Testis (tissue), 2 donors: Measurements from ENCODE around the gene MATR3.

Source experiments
- POLR2A ChIP-seq: fragments of 450-650 bp; IDR thresholded peaks from one replicate; pipeline ENCODE4 v1.6.1; 2017; ENCODE audit warnings: antibody characterized with exemption, mild to moderate bottlenecking, moderate library complexity
- TF ChIP-seq, protein P1 (sequence below), 3 experiments: fragments of 450-650 bp in 2 of 3; fragments of 200-600 bp in 1 of 3; sonication (generic) in 1 of 3; IDR thresholded peaks; one replicate each; pipeline ENCODE4 v1.5.1; 2016 to 2019; ENCODE audit warnings: antibody characterized with exemption in 3 of 3, mild to moderate bottlenecking in 2 of 3, moderate library complexity in 1 of 3

DNA sequence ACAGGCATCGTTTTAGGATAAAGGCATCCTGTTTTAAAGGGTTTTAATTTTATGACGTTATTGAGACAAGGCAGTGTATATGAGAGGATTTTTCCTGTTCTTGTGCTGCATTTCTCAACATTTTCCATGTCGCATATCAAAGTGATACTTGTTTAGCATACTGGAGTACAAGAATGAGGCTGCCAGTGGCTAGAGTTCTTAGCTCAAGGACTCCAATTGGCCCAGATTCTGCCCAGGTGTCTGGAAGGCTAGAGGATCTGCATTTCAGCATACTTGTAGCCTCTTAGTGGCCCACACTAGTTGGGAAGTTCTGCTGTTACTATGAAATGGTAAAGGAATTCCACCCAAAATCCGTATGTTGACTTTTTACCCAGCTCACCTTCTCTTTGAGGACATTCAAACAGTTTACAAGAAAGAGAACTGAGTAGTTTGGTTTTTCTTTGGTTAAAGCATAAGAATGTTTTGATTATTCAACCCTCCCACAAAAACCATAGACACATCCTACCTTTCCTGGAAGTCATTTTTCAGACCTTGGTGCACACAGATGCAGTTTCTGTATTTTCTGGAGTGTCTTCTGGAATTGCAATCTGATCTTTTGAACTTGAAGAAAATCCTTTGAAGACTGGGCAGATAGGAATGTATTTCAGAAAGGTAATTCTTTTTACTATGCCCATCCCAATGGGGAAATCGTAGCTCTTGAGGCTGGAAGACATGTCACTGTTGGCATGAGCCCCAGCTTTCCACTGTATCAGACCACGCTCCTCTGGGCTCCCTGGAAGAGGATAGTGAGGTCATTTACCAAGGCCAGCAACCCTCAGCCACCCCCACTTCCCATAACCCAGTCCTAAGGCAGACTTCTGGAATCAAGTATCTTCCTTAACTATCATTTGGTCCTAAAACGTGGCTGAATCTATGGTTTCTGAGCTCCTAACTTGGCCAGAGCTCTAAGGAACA is 78.2 kb downstream of the MATR3 start:
- TF ChIP-seq, protein P1, sequence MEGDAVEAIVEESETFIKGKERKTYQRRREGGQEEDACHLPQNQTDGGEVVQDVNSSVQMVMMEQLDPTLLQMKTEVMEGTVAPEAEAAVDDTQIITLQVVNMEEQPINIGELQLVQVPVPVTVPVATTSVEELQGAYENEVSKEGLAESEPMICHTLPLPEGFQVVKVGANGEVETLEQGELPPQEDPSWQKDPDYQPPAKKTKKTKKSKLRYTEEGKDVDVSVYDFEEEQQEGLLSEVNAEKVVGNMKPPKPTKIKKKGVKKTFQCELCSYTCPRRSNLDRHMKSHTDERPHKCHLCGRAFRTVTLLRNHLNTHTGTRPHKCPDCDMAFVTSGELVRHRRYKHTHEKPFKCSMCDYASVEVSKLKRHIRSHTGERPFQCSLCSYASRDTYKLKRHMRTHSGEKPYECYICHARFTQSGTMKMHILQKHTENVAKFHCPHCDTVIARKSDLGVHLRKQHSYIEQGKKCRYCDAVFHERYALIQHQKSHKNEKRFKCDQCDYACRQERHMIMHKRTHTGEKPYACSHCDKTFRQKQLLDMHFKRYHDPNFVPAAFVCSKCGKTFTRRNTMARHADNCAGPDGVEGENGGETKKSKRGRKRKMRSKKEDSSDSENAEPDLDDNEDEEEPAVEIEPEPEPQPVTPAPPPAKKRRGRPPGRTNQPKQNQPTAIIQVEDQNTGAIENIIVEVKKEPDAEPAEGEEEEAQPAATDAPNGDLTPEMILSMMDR (IDR thresholded peaks at IDR 0.05): no peak
- TF ChIP-seq POLR2A: no peak
